NOMO-1 treated with dmso at 0.1 percent for 144 hours (cell line): ENCODE data around the gene PRSS1.
"Not testable (repeated sequence)": the region's sequence is repeated elsewhere in the genome, so short reads cannot be mapped to it uniquely, and the experiment has no call there.

Source experiments
- DNase-seq: peaks from one replicate; lab custom pipeline; 2025; ENCODE audit not compliant: unreplicated experiment; lab: John Stamatoyannopoulos, UW

The PRSS1 gene

DNA sequence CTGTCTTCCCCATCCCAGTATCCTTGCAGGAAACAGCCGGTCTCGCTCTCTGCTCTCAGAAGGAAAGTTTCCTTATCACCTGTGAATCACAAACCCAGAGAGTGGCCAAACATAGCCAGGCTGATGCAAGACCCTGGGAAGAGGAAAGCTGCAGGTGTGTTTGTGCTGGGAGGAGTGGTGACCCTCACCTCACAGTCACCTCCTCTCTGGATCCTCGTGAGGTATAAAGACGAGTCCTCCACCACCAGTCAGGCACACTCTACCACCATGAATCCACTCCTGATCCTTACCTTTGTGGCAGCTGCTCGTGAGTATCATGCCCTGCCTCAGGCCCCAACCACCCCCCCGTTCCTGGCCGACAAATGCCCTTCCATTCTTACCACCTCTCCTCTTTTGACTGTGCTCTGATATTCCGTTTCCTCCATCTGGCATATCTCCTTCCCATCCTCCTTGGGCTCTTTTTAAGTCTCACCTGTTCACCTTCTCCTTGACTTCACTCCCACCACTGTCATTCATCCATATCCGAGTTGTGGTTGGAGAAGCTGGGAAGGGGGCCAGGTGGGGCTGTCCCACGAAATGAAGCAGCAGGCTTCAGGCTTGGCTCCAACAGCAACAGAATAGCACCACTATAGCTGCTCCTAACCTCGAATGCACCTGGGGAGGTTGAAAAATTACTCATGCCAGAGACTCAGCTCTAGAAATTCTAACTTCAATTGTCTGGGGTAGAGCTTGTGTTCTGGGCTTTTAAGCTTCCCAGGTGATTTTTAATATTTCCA, at the start of gene PRSS1:
Gene PRSS1 (plus strand): TSS at position 255 of the 776 bp plus-strand sequence. CDS start 13 bp downstream, at position 268.
- no peak for DNase-seq

DNA sequence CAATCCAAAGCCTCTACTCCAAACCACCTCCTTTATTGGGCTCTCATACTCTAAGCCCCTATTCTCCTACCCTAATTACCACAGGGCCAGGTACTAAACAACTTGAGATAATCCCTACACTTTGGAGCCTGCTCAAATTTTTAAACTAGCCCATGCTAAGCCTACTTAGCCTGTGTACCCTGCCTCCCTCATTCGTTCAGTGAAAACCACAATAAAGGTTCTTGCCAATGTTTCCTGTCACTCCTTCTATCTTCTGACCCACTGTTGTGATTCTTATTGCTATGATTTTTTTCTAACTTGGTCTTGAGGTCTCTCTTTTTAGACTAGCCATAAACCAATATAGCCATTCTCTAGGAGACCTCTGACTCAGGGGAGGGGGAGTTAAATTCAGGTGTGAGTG, 48.3 kb upstream of the PRSS1 start:
- DNase-seq = not testable (repeated sequence)

- no peak for DNase-seq
Observed at GRCh38 chr7:142703655-142704305, 45.5 kb upstream of the PRSS1 start.

- not testable (repeated sequence) for DNase-seq
Observed at GRCh38 chr7:142708726-142709125, 40.5 kb upstream of the PRSS1 start.

DNA sequence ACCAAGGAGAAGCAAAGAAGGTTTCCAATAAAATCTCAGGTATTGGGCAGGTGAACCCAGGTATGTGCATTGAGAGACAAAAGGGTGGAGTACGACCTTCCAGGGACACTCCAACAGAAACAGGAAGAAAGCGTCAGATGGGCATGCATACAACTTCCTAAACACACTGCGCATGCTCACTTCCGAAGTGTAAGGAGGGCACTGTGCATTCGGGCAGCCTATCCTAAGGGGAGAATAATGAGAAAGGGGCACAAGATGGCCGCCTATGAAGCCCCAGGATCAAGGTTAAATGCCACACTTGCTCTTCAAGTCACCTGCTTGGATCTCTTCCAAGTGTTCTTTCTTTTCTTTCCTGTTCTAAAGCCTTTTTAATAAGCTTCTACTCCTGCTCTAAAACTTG, 39.4 kb upstream of the PRSS1 start:
- no peak for DNase-seq

GRCh38 chr7:142711196-142711595, 38.1 kb upstream of the PRSS1 start:
- DNase-seq = no peak

DNA sequence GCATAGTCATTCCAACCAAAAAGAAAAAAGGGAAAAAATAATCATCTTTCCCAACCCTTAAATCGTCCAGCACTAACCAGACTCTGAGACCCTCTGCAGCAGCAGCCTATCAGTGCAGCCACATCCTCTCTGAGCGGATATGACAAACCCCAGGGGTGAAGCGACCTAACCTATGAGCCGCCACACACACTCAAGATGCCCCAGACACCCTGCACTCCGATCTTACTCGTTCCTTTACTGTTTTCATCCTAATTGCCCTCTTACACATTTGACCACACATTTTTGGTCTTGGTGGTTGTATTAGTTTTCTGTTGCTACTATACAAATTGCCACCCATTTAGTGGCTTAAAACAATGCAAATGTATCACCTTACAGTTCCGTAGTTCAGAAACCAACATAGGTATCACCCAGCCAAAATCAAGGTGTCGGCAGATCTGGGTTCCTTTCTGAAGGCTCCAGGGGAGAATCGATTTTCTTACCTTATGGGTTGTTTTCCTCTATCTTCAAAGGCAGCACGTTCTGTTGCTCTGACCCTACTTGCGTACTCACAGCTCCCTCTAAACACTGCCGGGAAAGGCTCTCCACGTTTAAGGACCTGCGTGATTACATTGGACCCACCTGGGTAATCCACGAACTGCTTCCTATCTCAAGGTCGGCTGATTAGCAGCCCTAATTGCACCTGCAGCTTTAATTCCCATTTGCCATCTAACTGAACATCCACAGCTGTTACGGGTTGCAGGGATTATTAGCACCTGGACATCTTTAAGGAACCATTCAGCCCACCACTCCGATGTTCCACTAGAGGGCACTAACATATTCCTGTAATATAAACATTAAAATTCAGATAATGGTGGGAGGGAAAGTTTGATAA, 37.3 kb upstream of the PRSS1 start:
- DNase-seq = no peak

GRCh38 chr7:142712617-142712957, 36.7 kb upstream of the PRSS1 start:
- no peak for DNase-seq

DNA sequence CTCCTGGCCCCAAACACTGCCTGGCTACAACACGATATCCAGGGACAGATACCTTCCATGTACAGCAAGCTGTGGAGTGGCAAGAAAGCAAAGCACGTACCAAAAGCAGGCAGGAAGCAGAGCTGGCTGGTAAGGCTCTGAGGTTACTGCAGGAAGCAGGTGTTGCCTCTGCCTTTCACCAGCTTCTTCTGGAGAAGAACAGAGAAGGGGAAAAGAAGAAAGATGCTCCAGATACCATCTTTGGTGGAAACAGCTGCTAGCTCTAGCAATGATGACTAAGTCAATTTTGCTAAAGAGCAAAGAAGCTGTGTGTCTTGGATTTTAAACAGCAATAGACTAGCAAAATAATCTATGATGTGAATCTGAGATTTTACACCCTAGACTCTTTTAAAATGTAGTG, 34.9 kb upstream of the PRSS1 start:
- no peak for DNase-seq

GRCh38 chr7:142716596-142716995, 32.7 kb upstream of the PRSS1 start:
- no peak for DNase-seq

DNA sequence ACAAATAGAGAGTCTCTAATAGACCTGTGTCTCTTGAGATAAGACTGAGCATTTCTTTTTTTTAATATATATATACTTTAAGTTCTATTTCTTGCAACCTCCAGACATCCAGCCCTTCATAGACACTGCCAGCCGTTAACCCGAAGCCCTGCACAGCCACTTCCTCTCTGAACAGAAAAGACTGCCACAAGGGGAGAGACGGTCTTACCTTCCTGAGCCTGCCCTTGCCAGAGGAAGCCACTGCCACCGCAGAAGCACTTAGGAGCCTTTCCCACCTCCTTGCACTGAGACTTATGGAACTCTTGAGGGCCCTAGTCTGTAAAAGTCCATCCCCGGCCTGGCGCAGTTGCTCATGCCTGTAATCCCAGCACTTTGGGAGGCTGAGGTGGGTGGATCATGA, 31.8 kb upstream of the PRSS1 start:
- DNase-seq = no peak

DNA sequence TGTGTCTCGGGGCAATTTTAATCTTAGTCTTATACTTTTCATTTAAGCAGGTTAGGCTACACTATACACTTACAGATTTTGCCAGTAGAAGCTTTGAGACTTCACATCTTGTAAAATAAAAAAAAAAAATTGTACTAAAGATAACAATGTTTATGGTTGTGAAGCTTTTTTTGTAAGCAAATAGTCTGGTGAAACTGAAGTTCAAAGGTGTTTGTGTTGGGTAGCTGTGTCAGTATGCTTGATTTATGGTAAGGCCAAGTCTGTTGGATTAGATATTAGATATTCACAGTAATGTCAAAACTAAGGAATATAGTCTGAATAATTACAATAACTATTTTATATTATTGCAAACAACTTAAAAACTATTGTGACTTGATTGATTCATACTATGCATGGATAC, 31.0 kb upstream of the PRSS1 start:
- no peak for DNase-seq

DNA sequence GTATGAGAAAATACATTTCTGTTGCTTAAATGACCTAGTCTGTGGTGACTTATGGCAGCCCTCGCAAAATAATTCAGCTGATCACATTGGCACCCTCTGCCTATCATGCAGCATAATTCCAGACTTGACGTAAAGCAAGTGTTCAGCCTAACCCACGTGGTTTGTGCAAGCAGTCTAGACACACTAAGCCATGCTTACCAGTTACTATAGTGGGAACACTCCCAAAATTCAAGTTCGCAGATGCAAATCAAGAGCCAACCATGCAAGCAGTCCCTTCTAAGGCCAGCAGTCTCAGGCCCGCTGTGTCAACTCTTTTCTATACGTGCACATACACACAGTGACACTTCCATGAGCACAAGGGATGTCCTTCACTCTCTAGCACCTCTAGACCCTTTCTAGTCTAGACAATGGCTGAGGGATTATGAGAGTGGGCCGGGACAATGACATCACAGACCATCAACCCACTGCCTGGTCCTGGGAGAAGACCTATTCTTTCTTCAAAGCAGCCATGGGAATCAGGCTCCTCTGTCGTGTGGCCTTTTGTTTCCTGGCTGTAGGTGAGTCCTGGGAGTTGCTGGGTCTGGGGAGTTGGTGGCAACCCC, 29.0 kb upstream of the PRSS1 start:
- DNase-seq = no peak

DNA sequence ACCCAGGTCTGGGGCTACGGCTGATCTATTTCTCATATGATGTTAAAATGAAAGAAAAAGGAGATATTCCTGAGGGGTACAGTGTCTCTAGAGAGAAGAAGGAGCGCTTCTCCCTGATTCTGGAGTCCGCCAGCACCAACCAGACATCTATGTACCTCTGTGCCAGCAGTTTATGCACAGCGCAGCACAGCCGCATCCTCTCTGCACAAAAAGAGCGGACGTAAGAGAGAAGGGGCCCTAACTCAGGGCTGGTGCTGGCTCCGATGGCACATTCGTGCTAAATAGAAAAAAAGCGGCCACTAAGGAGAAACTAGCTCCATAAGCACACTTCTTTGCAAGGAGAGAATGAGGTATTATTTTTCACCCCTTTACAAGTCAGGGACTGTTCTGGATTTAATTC, 28.3 kb upstream of the PRSS1 start:
- DNase-seq = no peak

DNA sequence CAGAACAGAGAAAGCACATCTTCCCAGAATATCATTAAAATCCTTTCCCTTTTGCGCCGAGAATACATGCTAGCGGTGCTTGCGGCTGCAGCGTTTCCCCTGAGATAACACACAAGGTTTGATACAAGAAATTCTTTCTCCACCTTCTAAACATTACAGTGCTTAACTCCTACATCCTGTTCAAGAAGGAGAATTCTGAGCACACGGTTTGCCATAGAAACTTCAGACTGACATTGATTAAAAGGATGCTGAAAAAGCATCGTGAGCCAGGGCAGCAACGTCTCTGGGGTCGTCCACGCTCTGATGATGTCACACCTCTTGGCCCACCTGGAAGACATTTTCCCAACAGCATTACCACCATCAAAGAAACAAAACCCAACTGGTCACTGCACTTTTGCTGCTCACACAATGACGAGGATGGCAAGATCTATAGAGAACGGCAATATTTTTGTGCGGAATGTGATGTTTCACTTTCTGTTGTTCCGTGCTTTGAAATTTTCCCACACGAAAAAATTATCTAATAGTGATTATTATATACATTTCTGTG, 27.0 kb upstream of the PRSS1 start:
- DNase-seq = no peak

DNA sequence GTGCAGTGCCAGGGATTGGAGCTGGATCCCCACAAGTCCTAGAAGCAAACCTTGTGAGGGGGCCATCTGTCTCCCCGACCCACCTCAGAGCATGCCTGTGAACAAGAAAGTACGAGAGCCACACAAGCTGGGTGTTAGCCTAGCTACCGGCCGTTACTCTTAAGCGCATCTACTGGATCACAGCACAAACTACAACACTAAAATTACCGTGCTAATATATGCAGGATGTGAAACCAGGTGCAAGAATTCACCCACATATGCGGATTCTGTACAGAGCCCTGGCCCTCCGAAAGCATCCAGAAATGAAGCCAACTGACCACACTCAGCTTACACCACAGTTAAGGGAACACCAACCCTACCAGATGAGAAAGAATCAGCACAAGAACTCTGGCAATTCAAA, 16.0 kb upstream of the PRSS1 start:
- no peak for DNase-seq

DNA sequence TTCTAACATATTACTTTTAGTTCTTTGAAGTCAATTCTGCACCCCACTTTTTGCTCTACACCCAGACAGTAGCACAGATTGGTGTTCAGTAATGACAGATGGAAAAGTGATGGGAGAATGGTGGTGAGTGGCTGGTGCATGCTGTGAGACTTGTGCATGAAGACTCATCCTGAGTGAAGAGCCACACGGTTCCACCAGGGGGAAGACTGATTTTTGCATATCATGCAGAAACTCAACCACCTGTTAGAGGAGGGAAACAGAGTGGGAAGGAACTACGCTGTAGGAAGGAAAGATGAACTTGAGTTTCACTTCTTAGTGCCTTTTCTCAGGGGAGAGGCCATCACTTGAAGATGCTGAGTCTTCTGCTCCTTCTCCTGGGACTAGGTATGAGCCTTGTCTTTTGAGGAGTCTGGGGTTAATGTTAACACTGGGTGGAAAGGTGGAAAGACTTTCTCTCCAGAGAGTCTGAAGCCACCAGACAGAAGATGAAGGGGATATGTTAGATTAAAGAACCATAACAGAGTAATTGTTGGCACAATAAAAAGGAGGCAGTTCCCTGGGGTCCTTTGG, 9.3 kb upstream of the PRSS1 start:
- DNase-seq = no peak

DNA sequence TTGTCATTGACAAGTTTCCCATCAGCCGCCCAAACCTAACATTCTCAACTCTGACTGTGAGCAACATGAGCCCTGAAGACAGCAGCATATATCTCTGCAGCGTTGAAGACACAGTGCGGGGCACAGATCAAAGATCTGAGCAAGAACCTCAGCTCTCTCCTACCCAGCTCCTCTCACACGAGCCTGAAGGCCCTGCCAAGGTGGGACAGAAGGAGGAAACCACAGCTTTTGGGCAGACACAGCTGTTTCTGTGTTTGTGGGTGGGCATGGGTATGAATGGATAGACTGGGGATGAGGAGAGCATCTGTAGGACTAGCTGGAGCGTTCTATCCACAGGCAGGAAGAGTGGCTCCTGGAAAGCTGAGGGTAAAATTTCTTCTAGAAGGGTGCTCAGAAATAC, 8.5 kb upstream of the PRSS1 start:
- no peak for DNase-seq

DNA sequence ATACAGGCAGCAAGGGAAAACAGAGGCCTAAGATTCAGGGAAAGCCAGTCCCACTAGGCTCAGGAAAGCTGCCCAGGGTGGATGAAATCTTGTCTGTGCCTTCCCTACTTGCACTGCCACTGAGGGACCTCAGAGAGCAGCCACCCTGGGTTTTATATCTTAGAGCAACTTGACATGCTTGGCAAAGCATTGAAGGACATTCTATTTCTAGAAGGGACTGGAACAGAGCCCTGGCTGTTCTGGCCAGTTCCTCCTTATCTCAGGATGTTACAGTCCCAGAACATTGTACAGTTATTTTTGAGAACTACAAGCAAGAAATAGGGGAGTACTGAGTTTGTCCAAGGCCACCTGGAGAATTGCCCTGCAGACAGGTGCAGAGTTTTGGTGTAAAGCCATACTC, 7.3 kb upstream of the PRSS1 start:
- not testable (repeated sequence) for DNase-seq

DNA sequence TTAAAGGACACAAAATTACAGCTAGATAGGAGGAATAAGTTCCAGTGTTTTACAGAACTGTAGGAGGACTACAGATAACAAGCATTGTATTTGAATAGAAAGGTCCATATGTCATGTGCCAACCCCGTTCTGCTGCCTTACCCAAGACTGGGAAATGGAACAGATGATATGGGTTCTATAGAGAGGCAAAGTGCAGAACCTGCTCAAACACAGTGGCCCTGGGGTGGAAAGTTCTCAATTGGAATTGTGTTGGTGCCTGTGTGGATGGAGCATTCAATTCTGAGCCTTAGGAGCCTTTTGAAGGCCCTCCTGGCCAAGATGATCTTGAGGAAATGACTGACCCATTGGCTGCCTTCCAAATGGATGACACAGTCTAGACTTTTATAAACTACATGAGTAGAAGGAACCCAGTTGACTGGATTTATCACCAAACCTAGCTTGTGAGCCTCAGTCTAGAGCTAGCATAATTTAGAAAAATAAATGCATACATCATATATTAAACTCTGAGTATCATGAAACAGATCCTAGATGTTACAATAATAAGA, 4.1 kb upstream of the PRSS1 start:
- DNase-seq = no peak

DNA sequence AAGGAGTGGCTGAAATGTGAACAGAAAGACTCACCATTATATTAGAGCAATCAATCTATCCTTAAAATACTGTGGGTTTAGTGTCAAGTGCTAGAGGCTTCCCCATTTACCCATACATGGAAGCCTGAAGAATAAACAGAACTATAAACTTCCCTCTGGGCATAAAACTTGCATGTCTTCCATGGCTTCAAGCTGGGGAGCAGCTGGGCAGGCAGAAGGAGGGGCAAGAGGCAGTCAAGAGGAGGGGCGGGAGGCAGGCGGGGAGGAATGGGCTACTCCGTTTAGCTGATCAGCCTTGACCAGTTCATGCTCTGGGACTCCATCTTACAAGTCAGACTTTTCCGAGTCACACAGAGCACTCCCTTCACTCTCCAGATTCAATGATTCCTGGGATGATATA, 3.5 kb upstream of the PRSS1 start:
- no peak for DNase-seq
